GM19463 (cell line): Measurements from ENCODE around the gene POU5F1.
"Not testable (repeated sequence)": the region's sequence is repeated elsewhere in the genome, so short reads cannot be mapped to it uniquely, and the experiment has no call there.

ENCODE experiments used
- ATAC-seq: cut with Tn5 transposase; IDR thresholded peaks from one replicate; pipeline ENCODE4 v1.9.1; 2021; ENCODE audit warnings: mild to moderate bottlenecking, moderate library complexity; ENCODE audit not compliant: unreplicated experiment

Gene POU5F1

GRCh38 chr6:31169123-31169857, 1.2 kb downstream of the POU5F1 start:
- ATAC-seq: no peak

DNA sequence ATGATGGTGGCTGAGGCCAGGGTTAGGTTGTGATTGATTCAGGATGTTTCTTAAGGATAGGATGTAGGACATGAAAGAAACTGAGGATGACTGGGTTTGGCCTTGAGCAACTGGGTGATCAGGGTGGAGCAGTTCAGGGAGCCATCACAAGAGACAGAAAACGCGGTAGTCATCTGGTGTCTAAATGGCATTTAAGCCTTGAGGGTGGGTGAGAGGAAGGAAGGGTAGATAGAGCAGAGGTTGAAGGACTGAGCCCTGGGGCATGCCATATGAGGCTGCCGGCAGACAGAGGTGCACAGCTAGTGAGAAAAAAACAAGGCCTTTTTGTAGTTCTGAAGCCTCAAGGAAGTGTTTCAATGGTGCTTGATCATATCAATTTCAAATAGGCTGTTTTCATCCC, 1.9 kb downstream of the POU5F1 start:
- ATAC-seq: no peak

DNA sequence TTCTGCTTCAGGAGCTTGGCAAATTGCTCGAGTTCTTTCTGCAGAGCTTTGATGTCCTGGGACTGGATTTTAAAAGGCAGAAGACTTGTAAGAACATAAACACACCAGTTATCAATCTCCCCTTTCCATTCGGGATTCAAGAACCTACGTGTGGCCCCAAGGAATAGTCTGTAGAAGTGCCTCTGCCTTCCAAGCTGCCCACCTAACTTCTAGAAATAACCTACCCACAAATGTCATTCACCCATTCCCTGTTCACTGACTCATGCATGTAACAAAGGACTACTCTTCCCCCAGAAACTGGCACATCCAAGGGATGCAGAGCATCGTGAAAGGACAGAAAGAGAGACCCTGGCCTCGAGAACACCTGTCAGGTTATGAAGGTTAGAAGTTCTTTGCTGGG, 4.5 kb downstream of the POU5F1 start:
- no peak for ATAC-seq

DNA sequence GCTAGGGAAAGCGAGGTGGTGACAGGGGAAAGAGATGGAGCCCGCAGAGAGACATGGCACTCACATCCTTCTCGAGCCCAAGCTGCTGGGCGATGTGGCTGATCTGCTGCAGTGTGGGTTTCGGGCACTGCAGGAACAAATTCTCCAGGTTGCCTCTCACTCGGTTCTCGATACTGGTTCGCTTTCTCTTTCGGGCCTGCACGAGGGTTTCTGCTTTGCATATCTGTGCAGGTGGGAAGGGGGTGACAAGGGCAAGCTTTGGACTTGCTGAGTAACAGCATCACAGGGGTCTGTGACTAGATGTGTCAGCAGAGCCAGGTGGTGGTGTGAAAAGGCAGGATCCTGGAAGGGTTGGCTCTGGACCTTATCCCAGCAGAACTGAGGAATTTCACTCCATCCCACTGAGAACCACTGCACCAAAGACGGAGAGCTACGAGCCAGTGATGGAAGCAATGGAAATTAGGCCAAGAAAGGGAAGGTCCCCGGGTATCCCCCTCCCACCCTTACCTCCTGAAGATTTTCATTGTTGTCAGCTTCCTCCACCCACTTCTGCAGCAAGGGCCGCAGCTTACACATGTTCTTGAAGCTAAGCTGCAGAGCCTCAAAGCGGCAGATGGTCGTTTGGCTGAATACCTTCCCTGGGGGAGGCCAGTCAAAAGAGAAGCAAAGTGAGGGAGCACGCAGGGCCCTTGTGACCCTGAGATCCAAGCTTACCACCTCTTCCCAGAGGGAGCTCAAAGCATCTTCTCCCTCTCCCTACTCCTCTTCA, 5.2 kb downstream of the POU5F1 start:
- ATAC-seq: peak; percentile 86

- not testable (repeated sequence) for ATAC-seq
Measured at GRCh38 chr6:31164475-31165063, 5.9 kb downstream of the POU5F1 start.

GRCh38 chr6:31163922-31164321, 6.6 kb downstream of the POU5F1 start:
- ATAC-seq: no peak

- no peak for ATAC-seq
Measured at GRCh38 chr6:31162463-31163165, 7.9 kb downstream of the POU5F1 start.

- no peak for ATAC-seq
Measured at GRCh38 chr6:31161216-31162126, 9.0 kb downstream of the POU5F1 start.

GRCh38 chr6:31158863-31159855, 11.3 kb downstream of the POU5F1 start:
- ATAC-seq: no peak

DNA sequence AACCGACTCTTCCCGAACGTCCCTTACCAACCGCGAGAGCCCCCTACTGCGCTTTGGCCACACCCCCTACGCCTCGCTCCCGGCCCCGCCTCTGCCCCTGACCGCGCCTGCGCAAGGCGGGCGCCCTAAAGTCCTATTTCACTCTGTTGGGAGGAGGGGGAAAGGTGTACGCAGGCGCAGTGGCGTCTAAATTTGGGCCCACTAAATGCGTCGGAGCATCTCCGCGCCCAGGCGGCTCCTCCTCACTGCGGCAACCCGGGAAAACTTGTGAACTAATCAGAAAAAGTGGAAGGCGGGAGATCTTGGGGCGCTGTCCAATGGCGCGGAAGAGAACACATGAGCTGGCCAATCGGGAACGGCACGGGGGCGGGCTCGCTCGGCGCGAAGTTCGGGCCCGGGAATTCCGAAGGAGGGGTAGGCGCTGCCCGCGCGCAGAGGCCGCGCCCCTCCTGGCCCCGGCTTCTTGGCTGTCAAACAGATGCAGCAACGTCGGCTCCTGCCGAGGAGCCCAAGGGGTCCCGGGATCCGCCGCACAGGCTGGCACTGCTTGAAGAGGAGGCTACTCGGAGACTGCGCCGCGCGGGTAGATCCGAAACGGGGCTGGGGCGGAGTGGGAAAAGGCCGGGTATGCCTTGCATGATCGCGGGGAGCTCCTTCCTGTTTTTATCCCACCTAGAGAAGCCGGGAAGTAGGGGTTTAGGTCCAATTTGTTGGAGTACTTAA, 12.2 kb downstream of the POU5F1 start, which contains the start of gene TCF19:
Gene TCF19 (plus strand): TSS at position 450 of the 723 bp plus-strand sequence. CDS start 881 bp downstream, outside the sequence.
- peak; percentile 76 for ATAC-seq

DNA sequence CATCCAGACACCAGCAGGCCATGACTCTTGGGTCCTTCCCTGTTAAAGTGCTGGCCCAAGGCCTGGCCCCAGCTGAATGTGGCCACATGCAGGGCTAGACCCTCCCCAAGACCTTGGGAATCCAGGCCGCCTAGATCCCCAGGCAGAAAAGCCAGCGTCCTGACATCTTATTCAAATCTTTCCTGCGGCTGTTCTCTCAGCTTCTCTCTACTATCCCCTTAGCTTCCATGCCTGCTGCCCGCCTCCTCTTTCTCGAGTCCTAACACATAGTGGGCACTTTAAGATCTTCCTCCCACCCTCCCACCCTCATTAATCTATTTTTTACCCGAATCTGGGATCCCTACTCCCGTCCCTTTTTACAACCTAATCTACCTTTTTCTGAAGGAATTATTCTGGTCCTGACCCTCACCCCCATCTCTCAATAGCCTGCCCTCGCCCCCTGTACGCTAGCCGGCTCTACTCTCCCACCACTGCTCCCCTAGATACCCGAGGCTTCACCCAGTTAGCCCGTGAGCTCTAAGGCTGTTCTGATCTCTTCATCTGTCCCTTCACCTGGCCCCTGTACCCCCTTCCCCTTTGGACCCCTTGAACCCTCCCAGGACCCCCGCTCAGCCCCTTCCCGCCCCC, 12.9 kb downstream of the POU5F1 start, which contains the start of gene CCHCR1:
Gene CCHCR1 (minus strand): TSS at position 290 of the 627 bp plus-strand sequence. CDS start 202 bp downstream, at position 88.
- no peak for ATAC-seq

DNA sequence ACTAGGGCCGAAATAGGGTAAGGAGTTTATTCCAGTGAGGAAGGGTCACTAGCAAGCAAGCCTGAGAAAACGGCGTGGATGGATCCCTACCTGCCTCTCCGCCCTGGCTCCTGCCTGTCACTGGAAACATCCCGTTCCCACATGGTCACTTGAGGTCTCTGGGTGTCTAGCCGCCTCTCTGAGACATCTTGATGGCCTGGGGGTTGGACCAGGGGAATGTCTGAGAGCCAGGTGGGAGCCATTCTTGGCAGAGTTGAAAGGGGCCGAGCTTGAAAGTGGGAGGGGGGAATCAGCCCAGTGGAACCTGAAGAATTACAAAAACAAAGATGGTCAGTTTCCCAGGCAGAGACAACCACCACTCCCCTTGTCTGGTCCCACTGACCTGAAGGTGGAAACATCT, 13.8 kb downstream of the POU5F1 start:
- no peak for ATAC-seq

GRCh38 chr6:31154436-31154835, 16.0 kb downstream of the POU5F1 start:
- ATAC-seq: no peak

GRCh38 chr6:31152781-31153180, 17.7 kb downstream of the POU5F1 start:
- ATAC-seq: no peak

DNA sequence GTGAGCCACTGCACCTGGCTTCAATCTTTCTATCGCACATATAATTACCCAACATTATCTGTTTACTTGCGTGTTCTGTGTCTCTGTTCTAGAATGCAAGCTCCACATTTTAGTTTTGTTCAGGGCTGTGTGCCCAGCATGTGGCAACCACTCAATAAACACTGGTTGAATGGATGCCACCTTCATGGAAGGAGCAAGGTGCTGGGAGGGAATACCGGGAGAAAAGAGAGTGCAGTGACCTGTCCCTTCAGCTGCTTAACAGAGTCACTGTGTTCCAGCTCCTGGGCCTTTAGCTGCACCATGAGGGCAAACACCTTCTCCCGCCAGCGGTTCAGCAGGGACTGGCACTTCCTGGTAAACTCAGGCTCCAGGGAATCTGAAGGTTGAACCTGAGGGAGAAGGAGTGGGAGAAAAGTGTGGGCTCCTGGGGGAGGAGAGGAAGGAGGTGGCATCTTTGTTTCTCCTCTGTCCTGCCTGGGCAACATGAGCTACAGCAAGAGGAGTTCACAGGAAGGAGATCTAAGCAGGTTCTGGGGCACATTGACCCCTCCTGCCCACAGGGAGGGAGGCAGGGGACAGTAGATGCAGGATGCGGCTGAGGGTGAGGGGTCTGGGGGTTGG, 20.5 kb downstream of the POU5F1 start:
- no peak for ATAC-seq

GRCh38 chr6:31145386-31145785, 25.1 kb downstream of the POU5F1 start:
- ATAC-seq: no peak

- ATAC-seq: no peak
Measured at GRCh38 chr6:31144970-31145340, 25.5 kb downstream of the POU5F1 start.
